Inflammatory macrophage treated with lipopolysaccharide for 1 hour (primary cell): ENCODE data around the gene PCGF1.
A peak's percentile ranks its signal among the peaks of the same experiment; 100 is the strongest.
"Not testable (repeated sequence)": the region's sequence is repeated elsewhere in the genome, so short reads cannot be mapped to it uniquely, and the experiment has no call there.

ENCODE experiments used
- DNase-seq, 2 donors: peaks; one replicate each; pipeline ENCODE4 v3.0.0-alpha.2; 2020 to 2022

Gene PCGF1

DNA sequence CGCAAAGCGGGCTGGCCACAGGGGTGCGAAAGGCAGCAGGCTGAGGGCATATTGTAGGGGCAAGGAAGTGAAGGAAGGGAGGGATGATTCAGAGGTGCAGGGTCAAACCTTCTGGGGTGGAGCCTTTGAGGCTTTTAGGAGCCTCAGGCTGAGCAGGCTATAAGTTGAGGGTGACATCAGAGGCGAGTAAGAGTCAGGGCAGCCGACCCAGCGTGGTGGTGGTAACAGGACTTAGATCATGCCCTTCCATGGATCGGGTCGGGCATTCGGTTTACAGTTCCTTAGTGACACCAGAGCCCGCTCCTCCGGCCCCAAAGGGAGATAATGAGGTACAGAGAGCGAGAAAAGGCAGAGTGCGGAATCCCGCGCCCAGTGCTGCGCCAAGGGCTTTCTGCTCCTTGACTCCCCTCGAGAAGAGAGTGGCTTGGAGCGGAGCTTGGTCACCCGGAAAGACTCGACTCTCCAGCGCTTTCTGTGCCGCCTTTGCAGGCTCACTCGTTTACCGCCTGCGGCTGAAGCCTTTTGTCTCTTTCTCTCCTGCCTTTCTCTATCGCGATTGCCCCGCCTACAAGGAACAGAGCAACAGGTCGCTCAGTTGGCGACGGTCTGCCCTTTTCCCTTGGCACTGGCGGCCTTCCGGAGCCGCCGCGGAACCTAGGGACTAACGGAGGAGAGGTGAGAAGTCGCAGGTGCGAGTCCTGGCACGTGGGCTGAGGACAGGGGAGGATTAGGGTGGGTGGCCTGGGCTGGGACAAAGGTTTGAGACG lies 8.8 kb downstream of the PCGF1 start:
- peak in 1 of 2 donors; percentile 45 for DNase-seq

DNA sequence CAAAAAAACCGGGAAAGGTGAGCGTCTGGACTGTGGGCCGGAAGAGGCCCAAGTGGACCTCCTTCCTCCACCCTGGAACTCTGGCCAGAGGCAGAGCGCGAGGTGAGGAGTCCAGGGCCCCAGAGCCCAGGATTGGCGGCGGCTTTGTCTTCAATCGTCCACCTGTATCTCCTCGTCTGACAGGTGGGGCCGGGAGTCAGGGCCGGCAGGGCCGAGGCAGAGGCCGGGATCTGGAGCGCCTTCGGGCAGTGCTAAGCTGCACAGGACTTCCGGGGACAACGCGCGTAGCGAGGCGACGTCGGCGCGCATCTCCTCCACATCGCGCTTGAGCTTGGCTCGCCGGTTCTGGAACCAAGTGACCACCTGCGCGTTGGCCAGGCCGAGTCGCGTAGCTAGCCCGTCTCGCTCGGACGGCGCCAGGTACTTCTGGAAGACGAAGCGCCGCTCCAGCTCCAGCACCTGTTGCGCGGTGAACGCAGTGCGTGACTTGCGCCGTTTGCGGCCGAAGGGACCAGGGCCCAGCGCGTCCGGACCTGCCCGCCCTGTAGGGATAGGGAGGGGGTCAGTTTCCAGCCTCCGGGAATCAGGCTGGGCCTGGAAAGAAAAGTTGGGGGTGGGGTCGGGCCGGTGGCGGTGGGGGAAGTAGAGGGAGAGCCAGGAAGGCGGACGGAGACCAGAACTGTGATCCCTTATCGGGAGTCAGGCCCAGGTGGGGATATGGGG lies 9.6 kb downstream of the PCGF1 start:
- no peak for DNase-seq

- no peak for DNase-seq
Measured at GRCh38 chr2:74496997-74497776, 10.3 kb downstream of the PCGF1 start.

DNA sequence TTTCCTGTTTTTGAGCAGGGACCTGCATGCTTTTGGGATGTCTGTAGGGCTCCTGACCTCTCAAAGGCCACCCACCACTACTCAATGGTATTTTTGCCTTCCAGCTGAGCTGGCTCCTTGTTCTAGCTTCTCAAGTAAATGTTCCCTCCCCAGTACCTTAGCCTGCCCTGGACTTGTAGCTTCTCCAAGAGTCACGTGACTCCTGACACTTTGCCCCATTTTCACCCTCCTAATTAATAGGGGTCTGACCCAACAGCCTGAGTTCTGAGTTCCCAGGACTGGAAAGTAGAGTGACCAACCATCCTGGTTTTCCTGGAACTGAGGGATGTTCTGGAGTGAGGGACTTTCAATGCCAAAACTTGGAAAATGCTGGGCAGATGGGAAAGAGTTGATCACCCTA lies 12.1 kb downstream of the PCGF1 start:
- no peak for DNase-seq

- DNase-seq, result no peak
Measured at GRCh38 chr2:74493546-74493945, 13.9 kb downstream of the PCGF1 start.

GRCh38 chr2:74491648-74492544 lies 15.6 kb downstream of the PCGF1 start:
- no peak for DNase-seq

DNA sequence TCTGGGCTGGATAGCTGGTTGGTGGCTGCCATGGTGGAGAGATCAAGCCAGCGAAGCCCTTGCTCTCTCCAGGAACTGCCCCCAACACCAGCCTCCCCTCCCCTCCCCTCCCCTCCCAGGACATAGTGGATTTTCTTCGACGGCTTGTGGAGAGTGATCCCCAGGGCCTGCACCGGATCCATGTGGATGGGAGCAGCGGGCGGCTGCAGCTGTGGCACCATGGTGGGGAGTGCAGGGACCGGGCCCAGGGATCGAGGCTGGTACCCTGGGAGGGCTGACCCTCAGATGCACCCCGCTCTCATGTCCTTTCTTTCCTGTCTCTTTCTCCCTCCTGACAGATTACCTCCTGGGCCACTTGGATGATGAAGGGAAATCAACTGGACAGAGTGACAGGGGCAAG lies 17.6 kb downstream of the PCGF1 start:
- no peak for DNase-seq

DNA sequence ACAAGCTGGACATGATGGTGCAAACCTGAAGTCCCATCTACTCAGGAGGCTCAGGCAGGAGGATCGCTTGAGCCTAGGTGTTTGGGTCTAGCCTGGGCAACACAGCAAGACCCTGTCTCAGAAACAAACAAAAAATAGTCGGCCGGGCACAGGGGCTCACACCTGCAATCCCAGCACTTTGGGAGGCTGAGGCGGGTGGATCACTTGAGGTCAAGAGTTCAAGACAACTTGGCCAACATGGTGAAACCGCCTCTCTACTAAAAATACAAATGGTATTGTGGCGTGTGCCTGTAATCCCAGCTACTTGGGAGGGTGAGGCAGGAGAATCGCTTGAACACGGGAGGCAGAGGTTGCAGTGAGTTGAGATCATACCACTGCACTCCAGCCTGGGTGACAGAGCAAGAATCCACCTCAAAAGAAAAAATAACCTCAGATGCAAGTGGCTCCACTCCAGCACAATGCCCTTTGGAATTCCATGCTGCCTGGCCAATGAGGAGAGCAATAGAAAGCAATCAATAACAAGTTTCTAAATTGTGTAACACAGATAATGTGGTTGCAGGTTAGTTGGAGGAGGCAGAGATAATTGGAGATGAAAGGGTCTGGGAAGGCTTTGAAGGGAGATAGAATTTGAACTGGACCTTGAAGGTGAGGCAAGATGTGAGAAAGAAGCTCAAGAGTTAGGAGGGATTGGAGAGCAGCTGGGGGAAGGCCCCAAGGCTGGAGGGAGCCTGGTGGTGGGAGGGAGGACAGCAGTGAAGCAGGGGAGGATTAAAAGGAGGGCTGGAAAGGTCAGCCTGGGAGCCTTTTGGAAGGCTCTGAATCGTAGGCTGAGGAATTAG lies 18.6 kb downstream of the PCGF1 start:
- DNase-seq, result no peak

- DNase-seq, result no peak
Measured at GRCh38 chr2:74486141-74486540, 21.4 kb downstream of the PCGF1 start.

DNA sequence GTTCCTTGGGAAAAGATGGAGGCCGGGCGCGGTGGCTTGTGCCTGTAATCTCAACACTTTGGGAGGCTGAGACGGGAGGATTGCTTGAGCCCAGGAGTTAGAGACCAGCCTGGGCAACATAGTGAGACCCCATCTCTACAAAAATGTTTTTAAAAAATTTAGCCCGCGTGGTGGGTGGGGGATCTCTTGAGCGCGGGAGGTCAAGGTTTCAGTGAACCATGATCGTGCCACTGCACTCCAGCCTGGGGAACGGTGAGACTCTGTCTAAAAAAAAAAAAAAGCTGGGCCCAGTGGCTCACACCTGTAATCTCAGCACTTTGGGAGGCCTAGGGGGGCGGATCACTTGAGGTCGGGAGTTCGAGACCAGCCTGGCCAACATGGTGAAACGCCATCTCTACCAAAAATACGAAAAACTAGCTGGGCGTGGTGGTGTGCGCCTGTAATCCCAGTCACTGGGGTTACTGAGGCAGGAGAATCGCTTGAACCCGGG lies 23.8 kb downstream of the PCGF1 start:
- not testable (repeated sequence) for DNase-seq

DNA sequence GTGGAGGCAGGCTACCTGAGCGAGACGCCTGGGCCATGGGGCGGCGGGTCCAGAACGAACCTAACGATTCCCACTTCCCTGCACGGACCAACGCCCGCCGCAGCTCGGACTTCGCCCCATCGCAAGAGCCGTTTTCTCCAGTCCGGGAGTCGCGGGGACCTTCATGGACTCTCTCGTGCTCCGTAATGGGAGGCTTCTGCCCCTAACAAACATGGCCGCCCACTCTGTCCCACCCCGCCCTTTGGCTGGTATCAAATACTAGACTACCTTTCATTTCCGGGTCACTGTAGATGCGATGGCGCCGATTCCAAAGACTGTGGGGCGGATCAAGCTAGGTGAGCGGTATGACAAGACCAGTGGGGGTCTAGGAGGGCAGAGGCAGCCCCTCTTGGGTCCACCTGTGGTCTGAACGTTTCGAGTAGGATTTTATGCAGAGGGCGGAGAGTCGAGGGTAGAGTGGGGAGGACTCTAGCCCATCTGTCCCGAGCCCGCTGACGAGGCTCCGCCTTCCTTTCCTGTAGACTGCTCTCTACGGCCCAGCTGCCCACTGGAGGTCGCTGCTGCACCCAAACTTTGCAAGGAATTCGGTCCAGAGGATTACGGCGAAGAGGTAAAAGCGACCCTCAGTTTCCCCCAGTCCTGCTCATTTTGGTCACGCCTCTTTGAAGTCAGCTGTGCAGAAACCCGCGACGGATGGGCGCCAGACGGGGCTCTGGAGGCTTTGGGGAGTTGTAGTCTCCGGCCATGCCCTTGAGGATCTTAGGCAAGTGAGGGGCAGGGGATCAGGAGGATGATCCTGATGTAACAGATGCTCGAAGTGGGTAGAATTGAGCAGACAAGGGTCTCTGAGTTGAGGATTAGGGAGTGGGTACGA lies 24.5 kb downstream of the PCGF1 start, which contains the start of the genes CCDC142 and TTC31:
Gene CCDC142 (minus strand): TSS at position 198 of the 874 bp plus-strand sequence. CDS start 161 bp downstream, at position 37.
Gene TTC31 (plus strand): TSS at position 281 of the 874 bp plus-strand sequence. CDS start 15 bp downstream, at position 296.
- peak; percentile 95 for DNase-seq

GRCh38 chr2:74481961-74482800 lies 25.3 kb downstream of the PCGF1 start:
- DNase-seq, result peak in 1 of 2 donors; percentile 36

DNA sequence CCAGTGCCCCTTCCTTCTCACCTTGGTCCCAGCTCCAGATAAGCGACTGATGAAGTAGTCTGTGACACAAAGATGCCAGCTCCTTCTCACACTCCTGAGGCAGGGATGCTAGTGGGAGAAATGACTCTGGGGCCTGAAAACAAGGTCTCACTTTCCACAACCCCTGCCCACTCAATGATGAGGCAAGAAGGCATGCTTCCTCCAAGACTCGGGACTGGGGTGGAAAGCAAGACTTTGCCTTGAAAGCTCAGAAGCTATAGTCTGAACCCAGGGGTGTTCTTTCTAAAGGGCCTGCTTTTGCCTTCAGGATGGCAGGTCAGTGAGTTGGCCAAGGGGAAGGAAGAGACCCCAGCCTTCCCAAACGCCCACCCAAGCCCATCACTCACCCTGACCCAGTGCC lies 26.1 kb downstream of the PCGF1 start:
- DNase-seq, result peak; percentile 66 to 81

GRCh38 chr2:74474899-74475298 lies 32.6 kb downstream of the PCGF1 start:
- DNase-seq, result no peak

DNA sequence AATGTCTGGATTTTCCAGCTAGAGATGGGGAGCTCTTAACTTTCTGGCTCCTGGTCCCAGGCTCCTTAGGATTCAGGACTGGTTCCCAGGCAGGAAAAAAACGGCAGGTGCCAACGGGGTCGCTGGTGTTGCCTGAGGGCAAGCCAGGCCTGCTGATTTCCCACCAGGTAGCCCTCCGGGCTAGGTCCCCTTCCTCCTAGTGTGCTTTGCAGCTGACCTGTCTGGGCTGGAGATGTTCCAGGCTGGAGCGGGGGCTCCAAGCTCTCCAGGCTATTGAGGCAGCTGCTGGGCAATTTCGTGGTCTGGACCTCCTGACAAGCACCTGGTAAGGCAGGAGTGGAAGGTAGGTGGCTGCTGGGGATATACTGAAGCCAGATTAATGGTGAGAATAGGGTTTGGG lies 33.0 kb downstream of the PCGF1 start:
- no peak for DNase-seq

- DNase-seq, result no peak
Measured at GRCh38 chr2:74472945-74473258, 34.6 kb downstream of the PCGF1 start.

GRCh38 chr2:74472086-74472944 lies 35.2 kb downstream of the PCGF1 start, which contains the start of gene MRPL53:
MRPL53 (minus strand) TSS chr2:74472680; CDS start chr2:74472660, 20 bp downstream.
- DNase-seq, result peak; percentile 88 to 95
